Left ventricle myocardium superior (tissue), 1 donor: ENCODE results near the gene ADAMTS2. TPM values are rescaled to one million over a fixed set of nuclear protein-coding genes. Genes with fewer than 3 reads are reported as not detected.
A peak's percentile ranks its signal among the peaks of the same experiment; 100 is the strongest.
"Not testable (repeated sequence)": the region's sequence is repeated elsewhere in the genome, so short reads cannot be mapped to it uniquely, and the experiment has no call there.

Source experiments
- ATAC-seq: fragments of 200-7000 bp; cut with Tn5 transposase; one replicate; pipeline ENCODE4 v1.9.1; 2020; ENCODE audit warnings: mild to moderate bottlenecking, moderate library complexity
- DNase-seq: peaks from one replicate; pipeline ENCODE4 v3.0.0-alpha.2; 2020
- intact Hi-C: fragments of 100-400 bp; cut with micrococcal nuclease; formaldehyde crosslinking; loops from one replicate; pipeline ENCODE4 v1.11.0; 2022
- total RNA-seq: library from RNA; stranded (reverse); fragmentation: NEBNext Ultra II Directional; extraction: Animal tissue kit (Norgen Biotek cat#: 25700); gene quantifications from one replicate; pipeline ENCODE4 v1.2.1, GENCODE V29; 2021
- donor health status: DM: no; HTN: yes; CAD: no; lungs with severe emphysema.

ADAMTS2 gene
- total RNA-seq, 1 donor from 2014 or later, result 4.3 TPM

- no peak for ATAC-seq
- intact Hi-C loops, result no loop called here
- DNase-seq, result no peak
Measured at GRCh38 chr5:179219661-179220620, 125.3 kb downstream of the ADAMTS2 start.

DNA sequence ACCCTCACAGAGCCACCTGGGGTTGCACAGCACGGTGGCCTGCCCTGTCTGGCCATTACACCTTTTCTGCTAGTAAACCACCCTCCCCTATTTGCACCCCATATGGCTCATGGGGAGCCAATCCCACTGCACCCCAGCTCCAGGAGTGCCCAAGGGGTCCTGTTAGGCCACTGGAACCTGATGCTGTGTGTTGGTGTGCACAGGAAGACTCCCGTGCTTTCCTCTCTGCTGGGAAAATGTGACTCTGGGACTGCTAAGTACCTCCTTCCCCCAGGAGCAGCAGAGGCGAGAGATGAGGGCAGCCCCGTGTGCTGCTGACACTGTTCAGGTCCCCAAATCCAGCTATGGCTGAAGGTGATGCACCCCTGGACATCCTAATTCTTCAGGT is 126.3 kb downstream of the ADAMTS2 start:
- intact Hi-C loops, result no loop called here

GRCh38 chr5:179217956-179218942 is 127.0 kb downstream of the ADAMTS2 start:
- DNase-seq, result no peak
- ATAC-seq, result no peak
- intact Hi-C loops, result no loop called here

More for the DNA sequence above, 126.3 kb downstream of the ADAMTS2 start:
- ATAC-seq (no peak), DNase-seq (no peak)

DNA sequence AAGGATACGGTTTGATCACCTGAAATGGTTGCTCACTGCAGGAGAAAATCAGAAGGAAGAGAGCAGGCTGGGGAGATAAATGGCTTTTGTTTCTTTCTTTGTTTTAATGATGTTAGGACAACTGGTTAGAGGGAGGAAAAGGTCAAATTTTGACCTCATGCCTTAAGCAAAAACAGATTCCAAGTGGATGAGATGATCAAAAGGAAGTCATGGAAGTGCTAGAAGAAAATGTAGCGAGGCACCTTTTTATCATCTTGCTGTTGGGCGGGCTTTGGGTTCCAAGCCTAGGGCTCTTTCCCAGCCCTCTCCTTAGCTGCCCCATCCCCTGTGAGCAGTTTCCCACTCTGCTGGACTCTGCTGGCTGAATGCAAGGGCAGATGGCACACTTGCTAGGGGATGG is 127.9 kb downstream of the ADAMTS2 start:
- no peak for ATAC-seq
- intact Hi-C loops, result no loop called here
- no peak for DNase-seq

DNA sequence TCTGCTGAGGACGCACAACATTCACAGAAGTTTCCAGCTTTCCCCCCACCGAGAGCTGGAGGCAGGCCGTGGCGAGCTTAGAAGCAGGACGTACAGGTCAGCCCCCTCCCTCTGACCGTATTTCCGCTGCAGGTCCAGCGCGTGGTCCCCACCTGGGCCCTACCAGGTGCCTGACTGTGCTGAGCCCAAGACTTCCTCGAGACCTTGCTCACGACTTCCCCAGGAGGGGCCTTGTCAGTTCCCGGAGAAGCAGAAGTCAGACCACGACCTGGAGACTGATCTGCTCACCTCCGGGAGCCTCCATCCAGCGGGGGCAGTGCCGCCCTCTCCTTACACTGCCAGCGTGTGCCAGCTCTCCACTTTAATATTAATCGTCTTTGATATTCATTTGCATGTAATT is 128.9 kb downstream of the ADAMTS2 start:
- intact Hi-C loops, DNase-seq, ATAC-seq: not testable (repeated sequence)

- DNase-seq (no peak), ATAC-seq (no peak)
- intact Hi-C loops, result no loop called here
Measured at GRCh38 chr5:179215576-179215975, 129.7 kb downstream of the ADAMTS2 start.

- intact Hi-C loops, result no loop called here
- ATAC-seq (no peak), DNase-seq (no peak)
Measured at GRCh38 chr5:179214678-179215077, 130.6 kb downstream of the ADAMTS2 start.

- no peak for ATAC-seq
- DNase-seq, result no peak
- intact Hi-C loops, result no loop called here
Measured at GRCh38 chr5:179212870-179213269, 132.4 kb downstream of the ADAMTS2 start.

DNA sequence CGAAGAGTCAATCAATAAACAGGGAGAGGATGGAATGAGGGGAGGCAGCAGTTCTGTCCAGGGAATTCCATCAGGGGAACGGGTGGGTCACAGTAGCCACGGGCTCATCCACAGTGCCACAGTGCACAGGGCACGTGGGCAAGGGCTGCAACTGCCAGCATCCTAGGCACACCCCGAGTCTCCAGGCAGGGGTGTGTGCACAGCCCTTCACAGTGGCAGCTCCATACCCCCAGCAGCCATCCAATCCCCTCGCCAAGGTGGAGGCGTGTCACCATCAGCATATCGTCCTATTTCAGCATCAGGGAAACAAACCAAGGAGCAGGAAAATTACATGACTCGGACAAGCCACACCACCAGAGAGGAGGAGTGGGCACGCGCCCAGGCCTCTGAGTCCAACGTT is 133.6 kb downstream of the ADAMTS2 start:
- no peak for ATAC-seq
- intact Hi-C loops, result no loop called here
- DNase-seq, result no peak

DNA sequence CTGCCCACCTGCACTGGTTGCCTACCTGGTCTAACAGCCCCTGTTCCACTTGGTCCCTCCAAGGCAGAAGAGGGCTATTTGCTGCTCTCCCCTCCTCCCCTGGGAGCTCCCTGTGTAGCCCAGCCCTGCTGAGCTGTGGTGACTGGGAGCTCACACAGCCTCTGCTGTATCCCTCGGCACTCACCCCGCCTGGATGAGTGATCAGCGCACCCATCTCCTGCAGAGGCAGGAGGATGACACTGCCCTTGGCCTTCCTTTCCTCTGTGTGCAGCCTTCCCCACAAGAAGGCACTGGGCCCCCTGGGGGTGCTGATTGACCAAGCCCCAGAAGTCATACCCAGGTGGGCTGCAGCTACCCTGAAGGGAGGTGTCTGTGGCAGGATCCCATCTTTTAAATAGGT is 134.2 kb downstream of the ADAMTS2 start:
- intact Hi-C loops, result no loop called here
- ATAC-seq (no peak), DNase-seq (no peak)

- intact Hi-C loops, result no loop called here
- DNase-seq (no peak), ATAC-seq (no peak)
Measured at GRCh38 chr5:179210478-179210877, 134.8 kb downstream of the ADAMTS2 start.

DNA sequence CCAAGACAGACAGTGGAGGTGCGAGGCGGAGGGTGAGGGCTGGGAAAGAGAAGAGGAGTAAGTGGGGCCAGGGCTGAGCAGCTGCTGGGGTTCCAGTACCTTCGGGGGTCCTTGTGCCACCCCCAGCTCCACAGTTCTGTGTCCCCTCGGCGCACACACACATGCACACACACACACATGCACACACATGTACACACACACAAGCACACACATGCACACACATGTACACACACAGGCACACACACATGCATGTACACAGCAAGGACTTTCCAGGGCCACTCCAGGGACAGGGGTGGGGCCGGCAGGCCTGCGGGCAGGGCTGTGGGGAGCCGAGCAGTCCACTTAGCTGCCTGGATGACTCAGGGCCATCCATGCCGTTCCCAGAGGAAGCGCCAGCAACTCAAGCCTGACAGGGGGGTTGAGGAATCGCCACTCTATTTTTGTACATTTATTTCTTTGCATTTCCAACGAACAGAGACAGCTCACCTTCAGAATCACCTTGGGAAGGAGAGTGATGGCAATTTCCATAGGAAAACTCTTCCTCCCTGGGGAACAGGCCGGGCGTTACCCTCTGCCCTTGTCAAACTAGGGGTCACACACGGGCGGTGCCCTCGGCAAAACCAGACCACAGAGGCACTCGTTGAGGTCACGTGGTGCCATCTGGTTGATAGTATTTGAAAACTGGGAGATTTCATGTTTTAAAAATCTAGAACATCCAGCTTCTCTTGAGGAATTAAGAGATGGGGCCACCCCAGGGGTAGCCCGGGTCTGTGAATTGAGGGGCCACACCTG is 135.7 kb downstream of the ADAMTS2 start:
- DNase-seq (no peak), ATAC-seq (peak; percentile 34)
- intact Hi-C loops, result no loop called here

- ATAC-seq (no peak), DNase-seq (no peak)
- intact Hi-C loops, result no loop called here
Measured at GRCh38 chr5:179208706-179209358, 136.4 kb downstream of the ADAMTS2 start.

DNA sequence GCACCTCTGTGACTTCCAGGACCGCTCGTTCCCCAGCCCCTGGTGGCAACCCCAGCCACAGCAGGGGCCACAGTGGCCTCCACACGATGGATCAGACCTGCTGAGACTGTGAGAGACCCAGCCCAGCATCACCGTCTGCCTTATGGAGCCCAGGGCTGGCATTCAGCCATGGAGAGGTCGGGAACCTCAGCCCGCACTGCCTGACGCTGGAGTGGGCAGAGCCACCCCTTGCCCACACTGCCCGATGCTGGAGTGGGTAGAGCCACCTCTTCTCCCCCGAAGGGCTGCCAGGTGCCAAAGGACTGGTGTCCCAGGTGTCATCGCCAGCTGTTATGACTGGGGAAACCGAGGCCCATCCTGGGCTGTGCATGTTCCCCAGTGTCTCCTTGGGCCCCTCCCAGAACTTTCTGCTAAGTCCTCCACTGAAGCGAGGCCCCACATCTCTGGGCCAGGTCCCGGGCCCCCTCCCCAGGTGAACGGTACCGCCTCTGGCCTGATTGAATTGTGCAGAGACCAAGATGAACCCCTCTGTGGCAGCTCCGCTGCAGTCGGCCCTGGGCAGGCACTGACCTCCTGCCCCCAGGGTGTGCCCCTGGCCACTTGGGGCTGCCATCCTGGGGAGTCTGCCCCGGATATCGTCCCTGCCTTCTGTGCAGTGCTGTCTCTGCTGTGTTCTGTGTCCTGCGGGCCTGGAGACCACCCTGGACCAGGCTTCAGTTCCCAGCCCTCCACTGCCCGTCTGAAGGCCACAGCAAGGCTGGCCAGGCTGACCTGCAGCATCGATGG is 137.1 kb downstream of the ADAMTS2 start:
- intact Hi-C loops, result no loop called here
- DNase-seq, result no peak
- ATAC-seq, result no peak

DNA sequence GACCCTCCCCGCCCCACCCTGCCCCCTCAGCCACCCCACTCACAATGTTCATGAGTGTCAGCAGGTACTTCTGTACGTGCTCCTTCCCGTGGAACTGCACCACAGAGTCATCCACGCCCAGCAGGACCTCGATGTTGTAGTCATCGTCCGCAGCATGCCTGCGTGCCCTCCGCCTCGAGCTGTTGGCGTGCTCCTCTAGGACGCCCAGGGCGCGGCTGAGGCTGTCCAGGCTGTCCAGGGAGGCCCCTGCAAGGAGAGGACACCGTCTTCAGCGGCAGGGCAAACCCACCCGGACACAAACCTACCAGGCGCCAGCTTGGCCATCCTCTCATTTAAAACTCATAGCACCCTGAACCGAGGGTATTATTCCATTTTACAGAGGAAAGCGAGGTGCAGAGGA is 137.8 kb downstream of the ADAMTS2 start:
- intact Hi-C loops, result no loop called here
- no peak for DNase-seq
- ATAC-seq, result no peak

GRCh38 chr5:179206366-179206765 is 138.9 kb downstream of the ADAMTS2 start:
- intact Hi-C loops, result no loop called here
- no peak for DNase-seq
- ATAC-seq, result no peak

- intact Hi-C loops, result no loop called here
- ATAC-seq, result no peak
- no peak for DNase-seq
Measured at GRCh38 chr5:179205277-179205676, 140.0 kb downstream of the ADAMTS2 start.

GRCh38 chr5:179204572-179204971 is 140.7 kb downstream of the ADAMTS2 start:
- ATAC-seq (no peak), DNase-seq (no peak)
- intact Hi-C loops, result no loop called here
